SK-N-SH treated with all-trans-retinoic acid at 6 μM for 48 hours (cell line): ENCODE measurements around the gene KIF13A.

Experiments
- ATAC-seq: fragments of 200-7000 bp; cut with Tn5 transposase; 3 replicates; pipeline ENCODE4 v1.9.1; 2020; ENCODE audit warnings: mild to moderate bottlenecking, moderate library complexity
- ARNTL ChIP-seq: fragments of 450-650 bp; formaldehyde crosslinking; IDR thresholded peaks from 2 replicates; pipeline ENCODE4 v1.5.0; 2020; ENCODE audit warnings: low read depth, mild to moderate bottlenecking, moderate library complexity, borderline replicate concordance
- BACH2 ChIP-seq: fragments of 250-450 bp; sonication (Bioruptor Pico); IDR thresholded peaks from 2 replicates; pipeline ENCODE4 v1.9.0; 2021; ENCODE audit warnings: mild to moderate bottlenecking, borderline replicate concordance
- CREB5 ChIP-seq: fragments of 250-450 bp; sonication (Bioruptor Pico); IDR thresholded peaks from 2 replicates; pipeline ENCODE4 v1.5.1; 2020; ENCODE audit warnings: low read depth, mild to moderate bottlenecking, moderate library complexity
- CSDC2 ChIP-seq: fragments of 250-450 bp; sonication (Bioruptor Pico); IDR thresholded peaks from 2 replicates; pipeline ENCODE4 v1.5.0; 2020; ENCODE audit warnings: mild to moderate bottlenecking, moderate library complexity
- CSRNP3 ChIP-seq: fragments of 250-450 bp; sonication (Bioruptor Pico); IDR thresholded peaks from 2 replicates; pipeline ENCODE4 v1.5.1; 2021; ENCODE audit warnings: mild to moderate bottlenecking, moderate library complexity
- GLIS3 ChIP-seq: fragments of 250-450 bp; sonication (Bioruptor Pico); IDR thresholded peaks from 2 replicates; pipeline ENCODE4 v1.5.0; 2020; ENCODE audit warnings: mild to moderate bottlenecking, moderate library complexity
- ISL1 ChIP-seq: fragments of 250-450 bp; sonication (Bioruptor Pico); IDR thresholded peaks from 2 replicates; pipeline ENCODE4 v2.1.2; 2022; ENCODE audit warnings: mild to moderate bottlenecking, moderate library complexity
- OSR1 ChIP-seq: fragments of 250-450 bp; sonication (Bioruptor Pico); IDR thresholded peaks from 2 replicates; pipeline ENCODE4 v1.8.0; 2022; ENCODE audit warnings: moderate library complexity, mild to moderate bottlenecking, inconsistent platforms
- PATZ1 ChIP-seq: fragments of 250-450 bp; sonication (Bioruptor Pico); IDR thresholded peaks from 2 replicates; pipeline ENCODE4 v1.8.0; 2020; ENCODE audit warnings: mild to moderate bottlenecking, moderate library complexity, borderline replicate concordance
- POU6F1 ChIP-seq: fragments of 250-450 bp; sonication (Bioruptor Pico); IDR thresholded peaks from 2 replicates; pipeline ENCODE4 v1.8.0; 2021; ENCODE audit warnings: low read depth, mild to moderate bottlenecking, moderate library complexity, borderline replicate concordance
- PPARA ChIP-seq: fragments of 250-450 bp; sonication (Bioruptor Pico); IDR thresholded peaks from 2 replicates; pipeline ENCODE4 v1.5.0; 2020; ENCODE audit warnings: mild to moderate bottlenecking, borderline replicate concordance
- SNAI2 ChIP-seq: fragments of 250-450 bp; sonication (Bioruptor Pico); IDR thresholded peaks from 2 replicates; pipeline ENCODE4 v1.5.0; 2020; ENCODE audit warnings: mild to moderate bottlenecking, moderate library complexity
- TCF4 ChIP-seq: fragments of 250-450 bp; sonication (Bioruptor Pico); IDR thresholded peaks from 2 replicates; pipeline ENCODE4 v1.8.0; 2021; ENCODE audit warnings: mild to moderate bottlenecking, moderate library complexity, borderline replicate concordance
- TSHZ2 ChIP-seq: fragments of 250-450 bp; sonication (Bioruptor Pico); IDR thresholded peaks from 2 replicates; pipeline ENCODE4 v1.5.0; 2020; ENCODE audit warnings: mild to moderate bottlenecking, moderate library complexity
- ZC3H10 ChIP-seq: fragments of 250-450 bp; sonication (Bioruptor Pico); IDR thresholded peaks from 2 replicates; pipeline ENCODE4 v1.5.1; 2021; ENCODE audit warnings: mild to moderate bottlenecking, moderate library complexity
- ZFP3 ChIP-seq: fragments of 250-450 bp; sonication (Bioruptor Pico); IDR thresholded peaks from 2 replicates; pipeline ENCODE4 v1.5.0; 2020; ENCODE audit warnings: mild to moderate bottlenecking, moderate library complexity
- ZFP30 ChIP-seq: fragments of 450-650 bp; formaldehyde crosslinking; IDR thresholded peaks from 2 replicates; pipeline ENCODE4 v1.5.0; 2022; ENCODE audit warnings: mild to moderate bottlenecking, moderate library complexity
- ZNF565 ChIP-seq: fragments of 450-650 bp; formaldehyde crosslinking; conservative IDR thresholded peaks from 2 replicates; pipeline ENCODE4 v1.5.0; 2020; ENCODE audit warnings: low read depth, mild to moderate bottlenecking, moderate library complexity
- ZNF70 ChIP-seq: fragments of 450-650 bp; formaldehyde crosslinking; IDR thresholded peaks from 2 replicates; pipeline ENCODE4 v1.5.0; 2020; ENCODE audit warnings: mild to moderate bottlenecking, moderate library complexity
- ZNF8 ChIP-seq: fragments of 450-650 bp; formaldehyde crosslinking; IDR thresholded peaks from 2 replicates; pipeline ENCODE4 v1.5.0; 2020; ENCODE audit warnings: mild to moderate bottlenecking, moderate library complexity

KIF13A gene

GRCh38 chr6:18031189-18031588 is 43.8 kb upstream of the KIF13A start:
- TF ChIP-seq OSR1 (CRISPR knock-in tag), result no peak
- no peak for TF ChIP-seq ZNF8 (CRISPR knock-in tag)
- TF ChIP-seq CSDC2 (CRISPR knock-in tag), result no peak
- TF ChIP-seq ZNF70 (CRISPR knock-in tag), result no peak
- no peak for TF ChIP-seq PATZ1
- no peak for TF ChIP-seq TSHZ2 (CRISPR knock-in tag)
- no peak for TF ChIP-seq ISL1 (CRISPR knock-in tag)
- no peak for TF ChIP-seq TCF4 (CRISPR knock-in tag)
- TF ChIP-seq CSRNP3 (CRISPR knock-in tag), result no peak
- TF ChIP-seq GLIS3, result no peak
- TF ChIP-seq BACH2 (CRISPR knock-in tag), result no peak
- no peak for TF ChIP-seq CREB5 (CRISPR knock-in tag)
- TF ChIP-seq ZFP30 (CRISPR knock-in tag), result no peak
- ATAC-seq, result no peak

GRCh38 chr6:18028332-18028731 is 40.9 kb upstream of the KIF13A start:
- TF ChIP-seq ARNTL (CRISPR knock-in tag) (no peak), GLIS3 (no peak), BACH2 (CRISPR knock-in tag) (no peak), PPARA (no peak), SNAI2 (CRISPR knock-in tag) (no peak), POU6F1 (CRISPR knock-in tag) (no peak), ZFP3 (CRISPR knock-in tag) (no peak), CSRNP3 (CRISPR knock-in tag) (no peak), ZFP30 (CRISPR knock-in tag) (no peak), TSHZ2 (CRISPR knock-in tag) (no peak), ZNF70 (CRISPR knock-in tag) (no peak), CREB5 (CRISPR knock-in tag) (no peak), ZNF565 (CRISPR knock-in tag) (no peak), TCF4 (CRISPR knock-in tag) (no peak), OSR1 (CRISPR knock-in tag) (no peak), ZC3H10 (CRISPR knock-in tag) (no peak)

More at GRCh38 chr6:18028332-18028731, 40.9 kb upstream of the KIF13A start:
- no peak for ATAC-seq
